CD4-positive, alpha-beta T cell (primary cell): ENCODE data around the gene ITGB6. TPM values are rescaled to one million over a fixed set of nuclear protein-coding genes. Genes with fewer than 3 reads are reported as not detected.
A peak's percentile ranks its signal among the peaks of the same experiment; 100 is the strongest.

Source experiments
- ATAC-seq: fragments of 200-7000 bp; cut with Tn5 transposase; one replicate; pipeline ENCODE4 v1.10.0; 2022; ENCODE audit warnings: mild to moderate bottlenecking; ENCODE audit not compliant: poor library complexity
- CTCF ChIA-PET: fragments of 350-600 bp; sonication (Branson Sonifier 250); formaldehyde crosslinking; loops from one replicate; lab custom pipeline; 2021; ENCODE audit warnings: antibody characterized with exemption, inconsistent platforms; lab: Charles Lee
- POLR2A ChIA-PET: fragments of 350-600 bp; sonication (Branson Sonifier 250); formaldehyde crosslinking; loops from one replicate; lab custom pipeline; 2021; ENCODE audit warnings: antibody characterized with exemption, inconsistent platforms; lab: Charles Lee
- DNase-seq, 14 experiments: peaks; one replicate each; pipeline ENCODE4 v3.0.0-alpha.2; 2013 to 2020; ENCODE audit warnings: mixed read lengths in 2 of 14
- H3K27ac ChIP-seq, 2 donors: one replicate each; pipeline versions ENCODE4 v1.5.1 to v1.7.0; 2013; ENCODE audit warnings: low read length in 2 of 2, low read depth in 1 of 2, mild to moderate bottlenecking in 1 of 2
- H3K27me3 ChIP-seq, 2 experiments: 1 replicate in 1 of 2; 2 replicates in 1 of 2; pipeline versions ENCODE4 v1.6.1 to v1.7.0; 2013; ENCODE audit warnings: low read length in 2 of 2, control low read depth in 1 of 2, mild to moderate bottlenecking in 1 of 2, moderate library complexity in 1 of 2; ENCODE audit not compliant: insufficient read depth in 2 of 2, control insufficient read depth in 1 of 2
- H3K36me3 ChIP-seq: one replicate; pipeline ENCODE4 v1.6.1; 2013; ENCODE audit warnings: low read length, control low read depth; ENCODE audit not compliant: insufficient read depth
- H3K4me1 ChIP-seq: one replicate; pipeline ENCODE4 v1.6.1; 2013; ENCODE audit warnings: low read length, control low read depth; ENCODE audit not compliant: insufficient read depth
- H3K4me3 ChIP-seq: one replicate; pipeline ENCODE4 v1.5.1; 2013; ENCODE audit warnings: mild to moderate bottlenecking, low read length, moderate library complexity
- H3K9me3 ChIP-seq, 2 experiments: 1 replicate in 1 of 2; 2 replicates in 1 of 2; pipeline versions ENCODE4 v1.6.1 to v1.7.0; 2013; ENCODE audit warnings: low read length in 2 of 2, mild to moderate bottlenecking in 2 of 2, control low read depth in 1 of 2, moderate library complexity in 1 of 2; ENCODE audit not compliant: control insufficient read depth in 1 of 2, insufficient read depth in 1 of 2
- H3K27ac Mint-ChIP-seq: one replicate; pipeline ENCODE4 v1.8.0; 2020; ENCODE audit warnings: mixed read lengths
- H3K27me3 Mint-ChIP-seq: one replicate; pipeline ENCODE4 v1.8.0; 2021; ENCODE audit warnings: mixed read lengths
- H3K36me3 Mint-ChIP-seq: one replicate; pipeline ENCODE4 v1.8.0; 2021; ENCODE audit warnings: low read depth, mixed read lengths
- H3K4me1 Mint-ChIP-seq: one replicate; pipeline ENCODE4 v1.8.0; 2021; ENCODE audit warnings: low read depth, mixed read lengths
- H3K4me3 Mint-ChIP-seq: one replicate; pipeline ENCODE4 v1.8.0; 2020; ENCODE audit warnings: mild to moderate bottlenecking, mixed read lengths
- H3K9me3 Mint-ChIP-seq: one replicate; pipeline ENCODE4 v1.8.0; 2020; ENCODE audit warnings: mixed read lengths
- CTCF ChIP-seq: fragments of 200-600 bp; IDR thresholded peaks from one replicate; pipeline ENCODE4 v1.8.0; 2022; ENCODE audit warnings: antibody characterized with exemption, mild to moderate bottlenecking
- intact Hi-C, 2 experiments: fragments of 100-400 bp; cut with DNase I in 1 of 2; cut with micrococcal nuclease in 1 of 2; formaldehyde crosslinking; loops; one replicate each; pipeline versions ENCODE4 v1.15.1 to v1.9.0; 2023 to 2025; cut with DNase I, micrococcal nuclease
- total RNA-seq, 174 experiments: library from RNA in 2 of 174; stranded (reverse) in 2 of 174; gene quantifications; one replicate each; pipeline ENCODE4 v1.2.3 and lab custom pipeline; 2021 to 2026

Gene ITGB6
- total RNA-seq, 2 experiments from 2014 or later: not detected

- ATAC-seq: no peak
- Mint-ChIP-seq H3K27ac (no peak overlapping the region), H3K4me1 (no peaks in the 10 kb centered on the region), H3K27me3 (no peaks in the 10 kb centered on the region), H3K36me3 (no peaks in the 10 kb centered on the region), H3K4me3 (no peak overlapping the region), H3K9me3 (no peaks in the 10 kb centered on the region)
- DNase-seq: no peak
- no peaks in the 10 kb centered on the region for H3K9me3 ChIP-seq
- no peak overlapping the region for H3K27ac ChIP-seq
- no peak overlapping the region for H3K4me3 ChIP-seq
- intact Hi-C loops: no loop called here
- no peaks in the 10 kb centered on the region for H3K36me3 ChIP-seq
- TF ChIP-seq CTCF: no peak
- ChIA-PET POLR2A (no interaction called here), CTCF (no interaction called here)
- no peaks in the 10 kb centered on the region for H3K27me3 ChIP-seq
- no peaks in the 10 kb centered on the region for H3K4me1 ChIP-seq
Observed at GRCh38 chr2:160200921-160201320, 849 bp upstream of the ITGB6 start.

- no peak for TF ChIP-seq CTCF
- Mint-ChIP-seq H3K4me3 (no peak overlapping the region), H3K9me3 (no peaks in the 10 kb centered on the region), H3K36me3 (no peaks in the 10 kb centered on the region), H3K27ac (no peak overlapping the region), H3K27me3 (no peaks in the 10 kb centered on the region), H3K4me1 (no peaks in the 10 kb centered on the region)
- H3K4me3 ChIP-seq: no peak overlapping the region
- no peaks in the 10 kb centered on the region for H3K4me1 ChIP-seq
- no peaks in the 10 kb centered on the region for H3K27me3 ChIP-seq
- intact Hi-C loops: no loop called here
- ChIA-PET CTCF (no interaction called here), POLR2A (no interaction called here)
- no peaks in the 10 kb centered on the region for H3K36me3 ChIP-seq
- ATAC-seq (no peak), DNase-seq (no peak)
- H3K27ac ChIP-seq: no peak overlapping the region
- H3K9me3 ChIP-seq: no peaks in the 10 kb centered on the region
Observed at GRCh38 chr2:160199053-160199452, 1.0 kb downstream of the ITGB6 start.

- TF ChIP-seq CTCF: no peak
- Histone ChIP-seq H3K4me3 (no peak overlapping the region), H3K27me3 (no peaks in the 10 kb centered on the region), H3K27ac (no peak overlapping the region), H3K9me3 (no peaks in the 10 kb centered on the region), H3K4me1 (no peaks in the 10 kb centered on the region), H3K36me3 (no peaks in the 10 kb centered on the region)
- Mint-ChIP-seq H3K27me3 (no peaks in the 10 kb centered on the region), H3K27ac (no peak overlapping the region), H3K4me1 (no peaks in the 10 kb centered on the region), H3K4me3 (no peak overlapping the region), H3K36me3 (no peaks in the 10 kb centered on the region), H3K9me3 (no peaks in the 10 kb centered on the region)
- POLR2A ChIA-PET: no interaction called here
- DNase-seq (peak in 1 of 14 experiments; percentile 8), ATAC-seq (no peak)
- CTCF ChIA-PET: no interaction called here
- intact Hi-C loops: no loop called here
Observed at GRCh38 chr2:160197587-160197986, 2.5 kb downstream of the ITGB6 start.
